Calu3 (cell line): ENCODE measurements around the gene LDB3. TPM values are rescaled to one million over a fixed set of nuclear protein-coding genes. Genes with fewer than 3 reads are reported as not detected.

Source experiments
- BruUV-seq: library from RNA; stranded (reverse); fragments of 400-500 nt; replicated peaks from 2 replicates; lab custom pipeline; 2021; lab: Mats Ljungman, UMichigan
- CTCF ChIA-PET: fragments of 300-600 bp; sonication (Branson Sonifier 250); formaldehyde crosslinking; loops from one replicate; lab custom pipeline; 2022; ENCODE audit warnings: antibody characterized with exemption; lab: Charles Lee
- DNase-seq: peaks from one replicate; pipeline ENCODE4 v3.0.0; 2022
- H3K27ac Mint-ChIP-seq: one replicate; pipeline ENCODE4 v1.8.0; 2022; ENCODE audit warnings: mixed read lengths; ENCODE audit not compliant: unreplicated experiment
- H3K27me3 Mint-ChIP-seq: one replicate; pipeline ENCODE4 v1.8.0; 2022; ENCODE audit warnings: mixed read lengths; ENCODE audit not compliant: unreplicated experiment
- H3K36me3 Mint-ChIP-seq: one replicate; pipeline ENCODE4 v1.8.0; 2022; ENCODE audit warnings: mild to moderate bottlenecking, moderate library complexity, mixed read lengths; ENCODE audit not compliant: insufficient read depth, unreplicated experiment
- H3K4me1 Mint-ChIP-seq: one replicate; pipeline ENCODE4 v1.8.0; 2022; ENCODE audit warnings: mild to moderate bottlenecking, low read depth, mixed read lengths; ENCODE audit not compliant: unreplicated experiment
- H3K4me3 Mint-ChIP-seq: one replicate; pipeline ENCODE4 v1.8.0; 2022; ENCODE audit warnings: mild to moderate bottlenecking, low read depth, moderate library complexity, mixed read lengths; ENCODE audit not compliant: unreplicated experiment
- H3K9me3 Mint-ChIP-seq: one replicate; pipeline ENCODE4 v1.8.0; 2022; ENCODE audit warnings: low read depth, mixed read lengths; ENCODE audit not compliant: unreplicated experiment
- CTCF ChIP-seq: fragments of 200-600 bp; IDR thresholded peaks from one replicate; pipeline ENCODE4 v1.8.0; 2022; ENCODE audit warnings: antibody characterized with exemption; ENCODE audit not compliant: unreplicated experiment
- intact Hi-C: fragments of 100-400 bp; cut with micrococcal nuclease; formaldehyde crosslinking; loops from one replicate; pipeline ENCODE4 v1.10.0; 2022; ENCODE audit not compliant: unreplicated experiment
- total RNA-seq: library from RNA; stranded (reverse); gene quantifications from 2 replicates; pipeline ENCODE4 v1.2.3, GENCODE V29; 2022

Gene LDB3
- total RNA-seq, 1 experiment from 2014 or later = not detected

DNA sequence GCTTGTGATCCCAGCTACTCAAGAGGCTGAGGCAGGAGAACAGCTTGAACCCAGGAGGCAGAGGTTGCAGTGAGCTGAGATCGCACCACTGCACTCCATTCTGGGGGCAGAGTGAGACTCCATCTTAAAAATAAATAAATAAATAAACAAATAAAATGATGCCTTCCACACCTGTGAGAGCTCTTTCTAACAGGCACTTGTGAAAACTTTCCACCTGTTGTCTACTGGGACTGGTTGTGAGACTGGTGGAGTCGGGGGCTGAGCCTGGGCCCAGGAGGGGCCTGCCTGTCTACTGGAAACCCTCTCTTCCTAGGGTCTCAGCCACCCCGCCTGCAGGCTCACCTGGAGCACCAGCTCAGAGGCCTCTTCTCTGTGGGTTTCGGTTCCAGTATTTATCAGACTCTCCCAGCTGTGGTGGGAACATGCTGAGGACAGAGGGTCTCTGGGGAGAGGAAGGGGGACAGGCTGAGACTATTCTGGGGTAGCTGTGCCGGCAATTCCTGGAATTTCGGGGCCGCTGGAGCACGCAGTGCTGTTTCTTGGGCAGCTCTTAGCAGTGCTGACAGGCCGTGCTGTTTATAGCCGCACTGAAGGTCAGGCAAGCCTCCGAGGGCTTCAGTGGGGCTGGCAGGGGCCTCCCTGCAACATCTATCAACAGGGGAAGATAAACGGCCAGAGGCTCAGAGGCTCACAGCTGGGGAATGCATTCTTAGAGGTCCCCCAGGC is 3.8 kb downstream of the LDB3 start:
- Mint-ChIP-seq H3K27ac (no peak overlapping the region), H3K4me1 (peaks cover 14% of the 10 kb centered on the region), H3K9me3 (no peaks in the 10 kb centered on the region), H3K4me3 (no peak overlapping the region), H3K36me3 (peaks cover 5% of the 10 kb centered on the region), H3K27me3 (no peaks in the 10 kb centered on the region)
- BruUV-seq = no TSS peak
- no peak for DNase-seq
- TF ChIP-seq CTCF = no peak
- intact Hi-C loops = no loop called here
- CTCF ChIA-PET = interaction anchor here (1.5 to 1.6 kb wide), 2 partner anchors 12 to 69 kb away, joined by 3 read pairs; no protein-coding TSS in a partner anchor

DNA sequence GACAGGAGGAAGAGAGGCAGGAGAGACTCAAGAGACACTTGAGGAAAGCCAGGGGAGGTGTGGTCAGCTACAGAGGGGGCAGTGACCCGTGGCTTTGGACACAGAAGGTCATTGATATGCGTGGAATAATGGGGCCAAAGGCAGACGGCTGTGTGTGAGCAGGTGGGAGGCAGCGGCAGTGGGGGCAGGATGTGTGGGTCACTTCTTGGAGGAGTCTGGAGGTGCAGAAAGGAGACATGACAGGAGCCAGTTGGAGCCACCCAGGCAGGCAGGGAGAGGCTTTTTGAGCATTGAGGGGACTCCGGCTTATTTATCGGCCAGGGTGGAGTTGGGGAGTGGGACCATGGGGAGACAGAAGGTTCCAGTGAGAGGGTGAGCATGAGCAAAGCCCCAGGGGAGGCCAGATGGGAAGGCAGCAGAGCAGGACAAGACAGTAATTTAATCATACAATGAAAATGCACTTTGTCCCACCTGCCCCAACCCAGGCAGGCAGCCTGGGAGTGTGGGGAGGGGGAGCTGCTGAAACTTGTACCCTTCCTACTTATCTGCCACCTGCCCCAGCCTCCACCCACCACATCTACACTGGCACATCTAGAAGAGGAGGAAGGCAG is 5.0 kb downstream of the LDB3 start:
- CTCF ChIA-PET = no interaction called here
- intact Hi-C loops = no loop called here
- Mint-ChIP-seq H3K36me3 (peaks cover 5% of the 10 kb centered on the region), H3K27me3 (no peaks in the 10 kb centered on the region), H3K4me3 (no peak overlapping the region), H3K27ac (no peak overlapping the region), H3K9me3 (no peaks in the 10 kb centered on the region), H3K4me1 (peaks cover 7% of the 10 kb centered on the region)
- DNase-seq = no peak
- BruUV-seq = no TSS peak
- no peak for TF ChIP-seq CTCF

DNA sequence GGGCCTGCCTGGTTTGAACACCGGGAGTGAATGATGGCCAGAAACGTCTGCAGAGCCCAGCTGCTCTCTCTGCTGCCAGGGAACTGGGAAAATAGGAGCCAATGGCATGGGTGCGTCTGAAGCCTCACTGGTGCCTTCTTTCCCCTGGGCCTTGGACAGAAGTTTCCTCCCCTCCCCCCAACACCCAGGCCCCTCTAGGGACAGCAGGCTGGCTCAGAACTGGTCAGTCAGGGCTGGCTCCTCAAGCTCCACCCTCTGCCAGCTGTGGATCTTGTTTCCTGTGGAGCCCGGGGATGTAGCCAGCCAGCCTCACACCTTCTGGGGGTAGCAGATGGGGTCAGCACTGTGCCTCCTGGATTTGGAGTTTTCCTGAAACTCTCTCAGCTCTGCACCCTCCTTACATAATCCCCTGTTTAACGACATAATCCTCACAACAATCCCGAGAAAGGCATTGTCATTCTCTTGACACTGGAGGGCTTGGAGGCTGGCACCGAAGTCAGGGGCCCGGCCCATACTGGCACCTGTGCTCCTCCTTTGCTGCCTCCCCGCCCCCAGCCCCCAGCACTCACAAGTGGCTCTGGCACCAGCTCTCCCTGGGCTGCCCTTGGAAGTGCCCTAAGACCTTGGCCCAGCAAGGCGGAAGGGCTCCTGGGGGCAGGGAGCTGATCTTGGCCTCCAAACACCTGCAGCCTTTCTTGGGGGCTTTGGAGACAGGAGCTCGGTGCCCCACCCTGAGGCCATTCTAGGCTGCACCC is 5.7 kb downstream of the LDB3 start:
- peaks cover 5% of the 10 kb centered on the region for H3K36me3 Mint-ChIP-seq
- CTCF ChIA-PET = no interaction called here
- no peak overlapping the region for H3K27ac Mint-ChIP-seq
- H3K9me3 Mint-ChIP-seq = no peaks in the 10 kb centered on the region
- intact Hi-C loops = no loop called here
- no peak for DNase-seq
- peaks cover under 1% of the 10 kb centered on the region for H3K4me1 Mint-ChIP-seq
- no TSS peak for BruUV-seq
- TF ChIP-seq CTCF = no peak
- H3K4me3 Mint-ChIP-seq = no peak overlapping the region
- no peaks in the 10 kb centered on the region for H3K27me3 Mint-ChIP-seq

GRCh38 chr10:86674912-86675311 is 6.6 kb downstream of the LDB3 start:
- CTCF ChIA-PET = no interaction called here
- TF ChIP-seq CTCF = no peak
- no peaks in the 10 kb centered on the region for H3K27me3 Mint-ChIP-seq

More at GRCh38 chr10:86674912-86675311, 6.6 kb downstream of the LDB3 start:
- no peaks in the 10 kb centered on the region for H3K4me1 Mint-ChIP-seq
- H3K36me3 Mint-ChIP-seq = peaks cover 5% of the 10 kb centered on the region
- H3K9me3 Mint-ChIP-seq = no peaks in the 10 kb centered on the region
- H3K4me3 Mint-ChIP-seq = no peak overlapping the region
- no peak overlapping the region for H3K27ac Mint-ChIP-seq
- intact Hi-C loops = no loop called here
- no peak for DNase-seq
- no TSS peak for BruUV-seq
